HG02884 (cell line): ENCODE measurements around the gene RER1.

ENCODE experiments used
- ATAC-seq: cut with Tn5 transposase; IDR thresholded peaks from one replicate; pipeline ENCODE4 v1.9.1; 2021; ENCODE audit warnings: mild to moderate bottlenecking, moderate library complexity; ENCODE audit not compliant: unreplicated experiment

The RER1 gene

GRCh38 chr1:2391041-2391930 lies at the start of gene RER1, which contains the start of gene MORN1:
TSS of gene RER1 (plus strand) at chr1:2391841. CDS start at chr1:2395791, 3,950 bp downstream.
TSS of gene MORN1 (minus strand) at chr1:2391554. CDS start at chr1:2391533, 21 bp downstream.
- ATAC-seq: peak; percentile 90

DNA sequence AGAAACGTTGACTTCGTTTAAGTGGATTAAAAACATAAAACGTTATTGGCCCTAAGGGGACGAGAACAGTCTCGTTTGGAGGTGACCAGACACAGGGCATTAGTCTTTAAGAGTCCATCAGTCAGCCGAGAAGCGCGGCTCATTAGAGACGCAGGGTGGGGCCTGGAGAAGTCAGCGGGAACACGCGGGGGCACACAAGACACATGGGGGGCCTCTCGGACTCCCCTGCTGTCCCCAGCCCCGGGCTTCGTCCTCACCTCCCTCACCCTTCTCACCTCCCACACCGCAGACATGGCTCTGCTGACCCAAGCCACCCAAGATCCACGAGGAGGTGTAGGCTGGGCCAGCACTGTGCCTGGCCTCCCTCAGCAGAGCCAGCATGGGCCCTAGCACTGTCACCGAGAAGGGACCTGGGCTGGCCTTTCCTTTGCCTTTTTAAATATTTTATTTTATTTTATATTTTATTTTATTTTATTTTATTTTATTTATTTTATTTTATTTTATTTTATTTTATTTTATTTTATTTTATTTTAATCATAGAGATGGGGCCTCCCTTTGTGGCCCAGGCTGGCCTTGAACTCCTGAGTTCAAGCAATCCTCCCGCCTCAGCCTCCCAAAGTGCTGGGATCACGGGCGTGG lies 49.1 kb upstream of the RER1 start:
- no peak for ATAC-seq

- ATAC-seq: no peak
Measured at GRCh38 chr1:2343023-2343935, 48.4 kb upstream of the RER1 start.

DNA sequence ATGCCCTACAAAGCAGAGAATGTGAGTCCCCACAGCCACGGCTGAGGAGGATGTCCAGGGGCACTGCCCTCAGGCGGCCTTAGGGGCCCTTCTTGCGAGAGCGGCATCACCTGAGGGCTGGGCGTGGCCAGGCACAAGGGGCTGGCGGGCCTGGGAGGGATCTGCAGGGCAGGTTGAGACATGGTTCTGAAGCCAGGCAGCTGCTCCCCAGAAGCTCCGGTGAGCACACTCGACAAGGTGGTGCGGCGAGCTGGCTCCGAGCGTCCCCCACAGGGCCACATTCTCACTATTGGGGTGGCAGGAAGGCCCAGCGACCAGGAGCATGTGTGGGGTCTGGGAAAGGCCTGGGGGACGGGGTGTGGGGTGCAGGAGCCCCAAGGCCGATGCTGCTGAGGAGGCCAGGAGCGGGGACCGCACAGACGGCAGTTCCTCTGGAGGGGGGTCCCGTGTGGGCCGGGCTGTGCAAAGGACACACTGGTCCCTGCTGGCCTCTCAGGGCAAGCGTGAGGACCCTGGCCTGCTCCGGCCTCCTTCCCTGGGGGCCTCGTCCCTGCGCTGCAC lies 47.4 kb upstream of the RER1 start:
- ATAC-seq: no peak

DNA sequence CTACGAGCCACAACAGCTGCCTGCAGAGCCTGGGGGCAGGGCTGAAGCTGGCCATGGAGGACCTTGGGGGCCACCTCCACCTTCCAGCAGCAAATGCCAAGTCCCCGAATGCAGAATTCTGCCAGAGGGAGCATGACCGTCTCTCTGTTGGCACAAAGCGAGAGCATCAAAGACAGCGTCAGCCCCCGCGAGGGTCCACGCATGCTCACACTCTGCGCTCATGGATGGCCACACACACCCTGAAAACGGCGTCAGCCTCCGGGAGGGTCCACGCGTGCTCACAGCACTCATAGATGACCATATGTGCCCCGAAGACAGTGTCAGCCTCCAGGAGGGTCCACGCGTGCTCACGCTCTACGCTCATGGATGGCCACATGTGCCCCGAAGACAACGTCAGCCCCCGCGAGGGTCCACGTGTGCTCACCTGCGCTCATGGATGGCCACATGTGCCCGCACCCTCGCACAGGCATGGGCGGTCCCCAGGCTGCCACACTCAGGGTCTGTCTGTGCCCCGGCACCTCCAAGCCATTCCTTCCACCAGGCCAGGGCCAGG lies 46.8 kb upstream of the RER1 start:
- no peak for ATAC-seq

GRCh38 chr1:2345297-2346075 lies 46.2 kb upstream of the RER1 start:
- ATAC-seq: no peak

GRCh38 chr1:2346691-2347408 lies 44.8 kb upstream of the RER1 start:
- ATAC-seq: no peak

DNA sequence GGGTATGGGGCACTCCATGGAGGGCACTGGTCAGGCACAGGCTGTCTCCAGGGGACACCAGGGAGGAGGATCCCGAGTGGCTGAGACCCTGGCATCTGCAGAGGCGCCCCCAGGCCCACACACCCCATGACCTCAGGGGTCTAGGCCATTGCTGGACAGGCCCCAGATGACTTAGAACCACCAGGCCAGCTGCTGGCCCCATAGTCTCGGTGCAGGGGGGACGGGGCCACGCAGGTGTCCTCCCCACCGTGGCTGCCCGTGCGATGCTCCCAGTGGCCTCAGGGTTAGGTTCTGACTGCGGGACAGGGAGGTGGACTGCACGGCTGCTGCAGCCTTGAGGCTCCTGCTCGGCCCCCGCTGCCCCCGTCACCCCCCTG lies 44.2 kb upstream of the RER1 start:
- no peak for ATAC-seq

DNA sequence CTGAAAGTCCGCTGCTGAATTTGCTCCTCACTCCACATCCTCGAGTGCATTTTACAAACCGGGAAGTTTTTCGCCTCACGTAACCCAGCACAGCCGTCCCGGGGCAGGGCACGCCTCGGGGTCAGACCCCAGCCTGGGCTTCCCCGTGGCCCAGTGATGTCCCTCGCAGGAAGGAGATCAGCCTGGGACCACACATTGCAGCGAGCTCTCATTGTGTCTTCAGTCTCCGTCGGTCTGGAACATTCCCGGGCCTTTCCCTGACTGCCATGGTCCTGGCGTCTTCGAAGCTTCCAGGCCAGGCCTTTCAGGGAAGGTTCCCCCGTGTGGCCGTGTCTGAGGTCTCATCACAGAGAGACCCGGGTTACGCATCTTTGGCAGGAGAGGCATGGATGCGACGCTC lies 43.7 kb upstream of the RER1 start:
- ATAC-seq: no peak

DNA sequence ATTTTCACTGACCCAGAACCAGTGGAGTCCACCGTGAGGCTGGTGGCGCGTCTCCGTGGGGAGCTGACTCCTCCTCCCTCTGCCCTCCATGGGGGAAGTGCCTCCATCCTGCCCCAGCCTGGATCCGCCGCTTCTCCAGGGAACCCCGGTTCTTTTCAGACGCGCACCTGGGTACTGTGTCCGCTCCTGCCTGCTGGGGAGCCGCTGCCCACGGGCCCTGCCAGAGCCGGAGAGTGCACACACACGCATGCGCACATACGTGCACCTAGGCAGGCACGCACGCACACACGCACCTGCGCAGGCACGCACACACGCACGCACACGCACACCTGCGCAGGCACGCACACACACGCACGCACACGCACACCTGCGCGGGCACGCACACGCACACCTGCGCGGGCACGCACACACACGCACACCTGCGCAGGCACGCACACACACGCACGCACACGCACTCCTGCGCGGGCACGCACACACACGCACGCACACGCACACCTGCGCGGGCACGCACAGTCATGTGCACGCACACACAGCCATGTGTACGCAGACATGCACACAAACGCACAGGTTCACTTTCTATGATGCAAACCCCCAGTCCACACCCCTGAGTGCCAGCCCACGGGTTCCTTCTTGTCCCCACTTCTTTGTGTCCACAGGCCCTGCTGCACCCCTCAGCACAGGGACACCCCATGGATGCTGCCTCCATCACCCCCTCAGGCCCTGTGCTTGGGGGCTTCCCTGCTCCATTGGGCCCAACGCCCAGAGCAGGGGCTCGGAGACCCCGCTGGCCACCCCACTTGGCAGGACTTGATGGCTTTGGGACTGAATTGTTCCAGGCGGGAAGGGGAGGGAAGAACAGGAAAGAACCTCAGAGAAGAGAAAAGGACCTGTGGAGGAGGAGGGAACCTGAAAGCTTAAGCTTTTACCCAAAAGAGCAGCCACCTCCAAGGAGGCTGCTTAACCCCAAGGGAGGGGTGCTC lies 43.0 kb upstream of the RER1 start:
- no peak for ATAC-seq

DNA sequence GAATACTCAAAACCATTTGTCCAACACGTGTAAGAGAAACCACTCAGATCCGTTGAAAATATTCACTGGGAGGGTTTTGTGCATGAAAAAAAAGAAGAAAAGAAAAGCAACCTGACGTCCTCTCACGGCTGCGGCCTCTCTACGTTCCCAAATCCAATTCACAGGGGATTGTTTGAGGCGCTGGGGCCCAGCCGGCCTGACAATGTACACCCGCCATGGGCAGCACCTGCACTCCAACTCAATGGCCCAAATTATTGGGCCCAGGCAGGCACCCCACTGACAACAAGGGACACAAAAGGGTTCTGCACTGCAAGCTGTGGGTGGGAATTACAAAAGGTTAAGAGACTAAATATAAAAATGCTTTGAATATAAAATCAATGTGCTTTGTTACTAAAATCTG lies 41.8 kb upstream of the RER1 start:
- no peak for ATAC-seq

DNA sequence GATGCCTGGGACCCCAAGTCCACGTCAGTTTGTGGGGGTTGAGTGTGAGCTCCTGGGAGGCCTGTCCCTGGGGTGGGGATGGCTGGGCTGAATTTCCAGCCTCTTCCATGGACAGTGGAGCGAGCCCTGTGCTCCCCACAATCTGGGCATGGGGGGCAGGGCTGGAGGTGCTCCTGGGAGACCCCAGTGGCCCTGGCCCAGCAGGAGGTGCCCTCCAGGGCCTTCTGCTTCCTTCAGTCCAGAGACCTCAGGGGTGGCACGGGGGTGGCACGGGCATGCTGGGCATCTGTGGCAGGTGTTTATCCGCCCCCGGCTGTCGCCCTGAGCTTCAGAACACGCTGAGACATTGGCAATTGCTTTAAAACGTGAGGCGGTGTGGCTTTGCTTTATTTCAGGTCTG lies 41.1 kb upstream of the RER1 start:
- no peak for ATAC-seq

DNA sequence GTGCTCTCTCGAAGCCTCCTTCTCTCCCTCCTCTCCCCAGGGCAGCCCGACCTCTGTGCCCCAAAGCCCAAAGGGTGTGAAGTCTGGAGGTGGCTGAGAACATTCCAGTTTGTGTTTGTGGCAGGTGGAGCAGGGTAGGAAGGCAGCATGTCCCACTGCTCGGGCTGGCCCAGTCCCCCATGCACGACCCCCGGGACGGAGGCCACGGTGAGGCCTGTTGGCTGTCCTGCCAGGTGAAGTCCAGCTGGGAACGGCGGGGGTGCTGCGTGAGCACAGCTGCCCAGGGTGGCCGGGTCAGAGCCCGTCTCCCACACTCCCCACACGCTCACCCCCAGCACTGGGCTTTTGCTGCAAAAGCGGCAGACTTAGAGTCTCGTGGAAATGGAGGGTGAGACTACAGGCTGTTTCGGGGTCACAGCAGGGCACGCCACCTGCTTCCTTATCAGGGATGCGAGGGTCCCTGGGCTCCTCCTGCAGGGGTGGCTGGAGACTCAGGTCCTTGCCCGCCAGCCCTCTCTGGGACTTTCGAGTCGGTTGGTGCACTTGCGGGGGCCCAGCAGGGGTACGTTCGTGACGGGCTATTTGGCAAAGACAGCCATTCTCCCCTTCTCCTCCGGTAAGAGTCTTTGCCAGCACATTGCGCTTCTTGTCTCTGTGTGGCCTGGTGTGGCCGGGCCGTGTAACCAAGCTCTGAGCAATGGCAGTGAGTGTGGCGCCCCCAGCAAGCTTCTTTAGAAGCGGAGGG lies 40.6 kb upstream of the RER1 start:
- no peak for ATAC-seq

GRCh38 chr1:2351723-2352122 lies 39.9 kb upstream of the RER1 start:
- ATAC-seq: no peak

GRCh38 chr1:2352341-2352896 lies 39.2 kb upstream of the RER1 start:
- ATAC-seq: no peak

DNA sequence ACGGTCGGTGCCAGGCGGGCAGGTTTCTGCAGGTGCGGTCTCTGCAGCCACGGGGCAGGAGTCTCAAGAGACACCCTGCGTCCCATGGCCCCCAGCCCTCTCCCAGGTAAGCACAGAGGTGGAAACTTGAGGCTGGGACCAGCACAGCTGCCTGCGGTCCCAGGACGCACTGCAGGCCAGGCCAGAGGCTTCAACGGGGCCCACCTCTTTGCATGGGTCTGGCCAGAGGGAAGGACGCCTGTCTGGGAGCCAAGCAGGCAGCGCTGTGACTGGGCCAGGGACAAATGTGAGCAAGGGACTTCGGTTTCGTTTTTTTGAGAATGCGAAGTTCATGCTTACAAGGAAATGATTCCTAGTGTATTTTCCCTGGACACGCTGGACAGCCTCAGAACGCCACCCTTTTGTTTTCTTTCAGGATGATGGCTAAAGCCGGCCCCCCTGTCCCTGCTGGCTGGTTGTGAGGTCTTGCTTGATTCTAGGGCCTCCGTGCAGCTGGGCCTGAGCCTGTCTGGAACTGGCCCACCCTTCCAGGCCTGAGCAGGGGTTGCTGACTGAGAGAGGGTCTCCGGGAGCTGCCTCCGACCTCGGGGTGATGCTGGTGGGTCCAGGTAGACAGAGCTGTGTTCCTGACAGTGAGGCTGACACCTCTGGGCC lies 38.6 kb upstream of the RER1 start:
- no peak for ATAC-seq
